BJ (cell line): ENCODE data around the gene TGM6. TPM values are rescaled to one million over a fixed set of nuclear protein-coding genes. Genes with fewer than 3 reads are reported as not detected.
A peak's percentile ranks its signal among the peaks of the same experiment; 100 is the strongest.

ENCODE experiments used
- CTCF ChIA-PET: fragments of 350-600 bp; formaldehyde crosslinking; extraction: SDS; loops from one replicate; lab custom pipeline; 2021; ENCODE audit warnings: antibody characterized with exemption, inconsistent platforms; lab: Yijun Ruan, JAX
- POLR2A ChIA-PET: fragments of 300-600 bp; sonication (Branson Sonifier 250); formaldehyde crosslinking; extraction: SDS; loops from one replicate; lab custom pipeline; 2021; ENCODE audit warnings: antibody characterized with exemption; lab: Charles Lee
- DNase-seq: peaks from one replicate; pipeline ENCODE4 v3.0.0-alpha.2; 2011; ENCODE audit warnings: low read depth
- H3K27me3 ChIP-seq: 2 replicates; pipeline ENCODE4 v1.6.0; 2011; ENCODE audit warnings: low read length; ENCODE audit not compliant: control insufficient read depth, insufficient read depth
- H3K36me3 ChIP-seq: 2 replicates; pipeline ENCODE4 v1.5.1; 2011; ENCODE audit warnings: low read length; ENCODE audit not compliant: control insufficient read depth, insufficient read depth
- H3K4me3 ChIP-seq: 2 replicates; pipeline ENCODE4 v1.5.1; 2011; ENCODE audit warnings: low read depth, mild to moderate bottlenecking, control low read depth, low read length
- CTCF ChIP-seq: IDR thresholded peaks from 2 replicates; pipeline ENCODE4 v1.5.1; 2011; ENCODE audit warnings: low read depth, mild to moderate bottlenecking, control low read depth, inconsistent platforms, low read length, moderate library complexity; ENCODE audit not compliant: insufficient read depth
- polyA plus RNA-seq: library from polyadenylated mRNA; depleted of rRNA; stranded (reverse); fragments of >200 nt; gene quantifications from 2 replicates; pipeline ENCODE4 v1.2.3, GENCODE V29; 2011

TGM6 gene
- polyA plus RNA-seq, 1 experiment = not detected

DNA sequence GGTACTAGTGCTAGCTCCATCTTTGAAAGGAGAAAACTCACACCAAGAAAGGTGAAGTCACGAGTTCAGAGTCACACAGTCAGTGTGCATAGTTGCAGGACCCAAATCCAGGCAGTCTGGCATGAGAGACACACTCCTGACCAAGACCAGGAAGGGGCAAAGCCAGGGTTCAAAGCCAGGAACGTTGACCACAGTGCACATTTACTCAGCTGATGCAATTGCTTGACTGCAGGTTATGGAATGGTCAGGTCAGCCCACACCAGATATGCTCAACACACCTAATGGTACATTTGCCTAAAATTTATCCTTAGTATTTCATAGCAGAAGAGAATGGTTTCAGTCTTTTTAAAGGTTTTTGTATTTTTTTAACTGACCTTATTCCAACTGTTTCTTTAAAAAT, 37.7 kb downstream of the TGM6 start:
- DNase-seq = no peak
- Histone ChIP-seq H3K4me3 (no peak overlapping the region), H3K36me3 (no peaks in the 10 kb centered on the region), H3K27me3 (peaks cover 7% of the 10 kb centered on the region)
- TF ChIP-seq CTCF = no peak
- CTCF ChIA-PET = no interaction called here
- POLR2A ChIA-PET = no interaction called here

DNA sequence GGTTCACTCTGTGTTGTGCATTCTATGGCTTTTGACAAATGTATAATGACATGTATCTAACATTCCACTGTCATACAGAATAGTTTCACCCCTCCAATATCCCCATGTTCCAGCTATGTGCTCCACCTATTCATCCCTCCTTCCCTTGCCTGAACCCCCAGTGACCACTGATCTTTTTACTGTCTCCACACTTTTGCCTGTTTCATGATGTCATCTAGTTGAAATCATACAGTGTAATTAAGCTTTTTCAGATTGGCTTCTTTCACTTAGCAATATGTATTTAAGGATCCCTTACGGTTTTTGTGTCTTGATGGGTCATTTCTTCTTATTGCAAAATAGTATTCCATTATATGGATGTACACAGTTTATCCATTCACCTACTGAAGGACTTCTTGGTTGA, 39.8 kb downstream of the TGM6 start:
- Histone ChIP-seq H3K27me3 (peaks cover 6% of the 10 kb centered on the region), H3K36me3 (no peaks in the 10 kb centered on the region), H3K4me3 (no peak overlapping the region)
- POLR2A ChIA-PET = no interaction called here
- no peak for DNase-seq
- CTCF ChIA-PET = interaction anchor here (0.6 to 1.9 kb wide), 3 partner anchors 9 to 32 kb away, joined by 4 to 8 read pairs (median 4); no protein-coding TSS in a partner anchor
- no peak for TF ChIP-seq CTCF

DNA sequence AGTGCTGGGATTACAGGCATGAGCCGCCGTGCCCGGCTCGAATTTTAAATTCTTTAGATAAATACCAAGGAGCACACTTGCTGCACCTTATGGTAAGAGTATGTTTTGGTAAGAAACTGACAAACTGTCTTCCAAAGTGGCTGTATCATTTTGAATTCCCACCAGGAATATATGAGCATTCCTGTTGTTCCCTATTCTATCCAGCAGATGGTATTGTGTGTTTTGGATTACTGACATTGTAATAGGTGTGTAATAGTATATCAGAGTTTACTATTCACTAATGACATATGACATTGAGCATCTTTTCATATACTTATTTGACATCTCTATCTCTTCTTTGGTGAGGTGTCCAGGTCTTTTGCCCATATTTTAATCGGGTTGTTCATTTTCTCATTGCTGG, 40.5 kb downstream of the TGM6 start:
- TF ChIP-seq CTCF = peak; percentile 22; the same call in 1 of the 2 replicates
- Histone ChIP-seq H3K27me3 (0 out of 2 replicates have a peak, but pooled peaks cover 2% of the 10 kb centered on the region), H3K36me3 (no peaks in the 10 kb centered on the region), H3K4me3 (no peak overlapping the region)
- ChIA-PET CTCF (interaction anchor here (1.9 kb wide), 1 partner anchor 31 kb away, joined by 8 read pairs; no protein-coding TSS in a partner anchor), POLR2A (no interaction called here)
- no peak for DNase-seq

DNA sequence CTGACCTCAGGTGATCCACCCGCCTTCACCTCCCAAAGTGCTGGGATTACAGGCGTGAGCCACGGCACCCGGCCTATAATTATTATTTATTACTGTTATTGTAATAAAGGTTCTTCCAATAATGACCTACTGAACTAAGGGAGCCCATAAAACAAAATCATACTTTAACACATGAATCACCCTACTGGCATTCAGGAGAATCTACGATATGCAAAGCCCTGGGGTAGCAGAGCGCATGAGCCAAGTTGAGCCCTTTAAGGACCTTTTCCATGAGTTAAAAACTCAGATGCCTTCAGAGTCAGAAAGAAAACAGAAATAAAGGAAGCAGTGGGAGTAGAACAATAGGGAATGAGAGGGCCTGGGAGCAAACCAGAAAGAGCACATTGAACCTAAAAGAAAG, 48.4 kb downstream of the TGM6 start:
- no peak for DNase-seq
- no peak for TF ChIP-seq CTCF
- ChIA-PET POLR2A (no interaction called here), CTCF (interaction anchor here (1.5 to 1.6 kb wide), 2 partner anchors 9 to 23 kb away, joined by 4 to 5 read pairs; no protein-coding TSS in a partner anchor)
- Histone ChIP-seq H3K36me3 (no peaks in the 10 kb centered on the region), H3K4me3 (no peak overlapping the region), H3K27me3 (0 out of 2 replicates have a peak, but pooled peaks cover 1% of the 10 kb centered on the region)

DNA sequence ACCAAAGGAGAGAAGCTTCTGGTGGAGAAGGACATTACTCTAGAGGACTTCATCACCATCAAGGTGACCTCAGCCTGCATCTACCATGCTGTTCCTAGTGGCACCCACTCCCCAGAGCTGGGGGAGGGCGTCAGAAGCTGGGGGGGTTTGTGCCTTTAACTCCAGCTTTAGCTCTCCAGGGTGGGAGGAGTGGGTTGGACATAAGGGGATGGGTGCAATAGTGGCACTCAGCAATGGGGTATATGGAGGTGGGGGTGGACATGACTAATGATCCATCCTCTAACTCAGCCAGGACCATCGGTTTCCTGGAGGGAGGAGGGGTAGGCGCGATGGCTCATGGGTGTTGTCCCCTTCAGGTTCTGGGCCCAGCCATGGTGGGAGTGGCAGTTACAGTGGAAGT, 49.8 kb downstream of the TGM6 start:
- 0 out of 2 replicates have a peak, but pooled peaks cover 2% of the 10 kb centered on the region for H3K27me3 ChIP-seq
- no peak for DNase-seq
- H3K4me3 ChIP-seq = no peak overlapping the region
- ChIA-PET CTCF (interaction anchor here (0.8 to 1.5 kb wide), 4 partner anchors 8 to 46 kb away, joined by 3 to 4 read pairs (median 4); no protein-coding TSS in a partner anchor), POLR2A (no interaction called here)
- TF ChIP-seq CTCF = no peak
- H3K36me3 ChIP-seq = no peaks in the 10 kb centered on the region
